B cell (primary cell): ENCODE measurements around the gene SYNE1. TPM values are rescaled to one million over a fixed set of nuclear protein-coding genes. Genes with fewer than 3 reads are reported as not detected.
A peak's percentile ranks its signal among the peaks of the same experiment; 100 is the strongest.

Experiments used
- ATAC-seq: fragments of 200-7000 bp; cut with Tn5 transposase; one replicate; pipeline ENCODE4 v1.10.0; 2021; ENCODE audit warnings: low read depth, mild to moderate bottlenecking, moderate number of reproducible peaks, moderate library complexity
- CTCF ChIA-PET: fragments of 350-600 bp; sonication (Branson Sonifier 250); formaldehyde crosslinking; loops from one replicate; lab custom pipeline; 2021; ENCODE audit warnings: antibody characterized with exemption, inconsistent platforms; lab: Charles Lee
- POLR2A ChIA-PET: fragments of 350-600 bp; sonication (Branson Sonifier 250); formaldehyde crosslinking; loops from one replicate; lab custom pipeline; 2021; ENCODE audit warnings: antibody characterized with exemption; lab: Charles Lee
- DNase-seq: peaks from one replicate; pipeline ENCODE4 v3.0.0; 2013
- H2AFZ ChIP-seq: 2 replicates; pipeline ENCODE4 v1.6.1; 2012; ENCODE audit warnings: mild to moderate bottlenecking, low read depth, low read length; ENCODE audit not compliant: insufficient read depth, poor library complexity, severe bottlenecking
- H3K27ac ChIP-seq, 2 donors: 1 replicate in 1 of 2; 2 replicates in 1 of 2; pipeline ENCODE4 v1.5.1; 2012 to 2013; ENCODE audit warnings: low read length in 2 of 2, mild to moderate bottlenecking in 2 of 2, moderate library complexity in 1 of 2
- H3K27me3 ChIP-seq, 4 experiments: fragments of 200-600 bp in 1 of 4; sonication (generic) in 1 of 4; replicated peaks in 1 of 4; 1 replicate in 2 of 4; 2 replicates in 2 of 4; pipeline versions ENCODE4 v1.6.1 to v1.7.0; 2013 to 2016; ENCODE audit warnings: low read length in 3 of 4, mild to moderate bottlenecking in 2 of 4, mixed read lengths in 1 of 4, moderate library complexity in 1 of 4; ENCODE audit not compliant: insufficient read depth in 4 of 4, control insufficient read depth in 3 of 4; ENCODE audit errors: control extremely low read depth in 1 of 4
- H3K36me3 ChIP-seq, 2 experiments: replicated peaks in 1 of 2; 1 replicate in 1 of 2; 2 replicates in 1 of 2; pipeline versions ENCODE4 v1.6.1 to v1.7.1; 2013; ENCODE audit warnings: low read length in 1 of 2; ENCODE audit not compliant: insufficient read depth in 2 of 2, control insufficient read depth in 1 of 2; ENCODE audit errors: control extremely low read depth in 1 of 2, extremely low read depth in 1 of 2
- H3K4me1 ChIP-seq, 2 donors: fragments of 200-600 bp in 1 of 2; sonication (generic) in 1 of 2; 1 replicate in 1 of 2; 2 replicates in 1 of 2; pipeline versions ENCODE4 v1.5.1 to v1.6.1; 2013 to 2017; ENCODE audit warnings: low read length in 2 of 2; ENCODE audit not compliant: control insufficient read depth in 2 of 2, insufficient read depth in 2 of 2
- H3K4me2 ChIP-seq: replicated peaks from 2 replicates; pipeline ENCODE3; 2012; ENCODE audit warnings: mild to moderate bottlenecking, low read depth, low read length; ENCODE audit not compliant: poor library complexity, severe bottlenecking
- H3K4me3 ChIP-seq, 5 experiments: fragments of 200-600 bp in 1 of 5; sonication (generic) in 1 of 5; 1 replicate in 3 of 5; 2 replicates in 2 of 5; pipeline versions ENCODE4 v1.5.1 to v1.7.0; 2011 to 2016; ENCODE audit warnings: low read length in 4 of 5, mild to moderate bottlenecking in 4 of 5, low read depth in 2 of 5, control low read depth in 1 of 5, moderate library complexity in 1 of 5; ENCODE audit not compliant: insufficient read depth in 1 of 5; ENCODE audit errors: control extremely low read depth in 1 of 5, extremely low read depth in 1 of 5
- H3K79me2 ChIP-seq: fragments of 200-600 bp; sonication (generic); one replicate; pipeline ENCODE4 v1.6.0; 2016; ENCODE audit warnings: low read length; ENCODE audit not compliant: control insufficient read depth, insufficient read depth
- H3K9ac ChIP-seq: fragments of 200-600 bp; sonication (generic); 2 replicates; pipeline ENCODE4 v1.6.1; 2017; ENCODE audit warnings: mild to moderate bottlenecking, low read length, moderate library complexity
- H3K9me3 ChIP-seq, 3 donors: one replicate each; pipeline versions ENCODE4 v1.6.1 to v1.7.1; 2013; ENCODE audit warnings: low read length in 2 of 3; ENCODE audit not compliant: control insufficient read depth in 2 of 3, insufficient read depth in 1 of 3; ENCODE audit errors: control extremely low read depth in 1 of 3
- H4K20me1 ChIP-seq: 2 replicates; pipeline ENCODE4 v1.6.0; 2012; ENCODE audit warnings: mild to moderate bottlenecking, low read length; ENCODE audit not compliant: insufficient read depth, control insufficient read depth, poor library complexity, severe bottlenecking
- H3K27ac Mint-ChIP-seq: one replicate; pipeline ENCODE4 v1.8.0; 2021; ENCODE audit warnings: mixed read lengths
- H3K27me3 Mint-ChIP-seq: one replicate; pipeline ENCODE4 v1.8.0; 2021; ENCODE audit warnings: mixed read lengths
- H3K4me1 Mint-ChIP-seq: one replicate; pipeline ENCODE4 v1.8.0; 2021; ENCODE audit warnings: mixed read lengths
- H3K4me3 Mint-ChIP-seq: one replicate; pipeline ENCODE4 v1.8.0; 2021; ENCODE audit warnings: mixed read lengths
- H3K9me3 Mint-ChIP-seq: one replicate; pipeline ENCODE4 v1.8.0; 2022; ENCODE audit warnings: mixed read lengths; ENCODE audit not compliant: insufficient read depth
- EZH2 ChIP-seq: IDR thresholded peaks from 2 replicates; pipeline ENCODE4 v1.6.1; 2012; ENCODE audit warnings: borderline replicate concordance, low read depth, mild to moderate bottlenecking, moderate library complexity, low read length; ENCODE audit not compliant: insufficient read depth, poor library complexity, severe bottlenecking
- WGBS: methylation state at CpG from one replicate; pipeline ENCODE4 v1.1.5; 2013; ENCODE audit warnings: missing lambda C conversion rate; ENCODE audit not compliant: insufficient coverage; 5-methylcytosine and 5-hydroxymethylcytosine counted together
- intact Hi-C: fragments of 100-400 bp; cut with micrococcal nuclease; formaldehyde crosslinking; loops from one replicate; pipeline ENCODE4 v1.10.0; 2022
- polyA plus RNA-seq: library from polyadenylated mRNA; depleted of rRNA; stranded (reverse); fragments of >200 nt; gene quantifications from 2 replicates; pipeline ENCODE4 v1.2.3, GENCODE V29; 2012
- total RNA-seq, 2 donors: library from RNA; stranded (reverse); fragments of 120-200 nt in 1 of 2; gene quantifications; 1 replicate in 1 of 2; 2 replicates in 1 of 2; pipeline versions ENCODE4 v1.2.3 to v1.2.4, GENCODE V29; 2013 to 2022
- TF ChIP-seq, protein P1 (sequence below): fragments of 200-600 bp; IDR thresholded peaks from one replicate; pipeline ENCODE4 v1.8.0; 2022; ENCODE audit warnings: antibody characterized with exemption, mild to moderate bottlenecking

Gene SYNE1
- total and polyA plus RNA-seq, 2 donors (not counting 1 experiment from before 2014, with no cell fraction given) = 49.2 to 108 TPM

DNA sequence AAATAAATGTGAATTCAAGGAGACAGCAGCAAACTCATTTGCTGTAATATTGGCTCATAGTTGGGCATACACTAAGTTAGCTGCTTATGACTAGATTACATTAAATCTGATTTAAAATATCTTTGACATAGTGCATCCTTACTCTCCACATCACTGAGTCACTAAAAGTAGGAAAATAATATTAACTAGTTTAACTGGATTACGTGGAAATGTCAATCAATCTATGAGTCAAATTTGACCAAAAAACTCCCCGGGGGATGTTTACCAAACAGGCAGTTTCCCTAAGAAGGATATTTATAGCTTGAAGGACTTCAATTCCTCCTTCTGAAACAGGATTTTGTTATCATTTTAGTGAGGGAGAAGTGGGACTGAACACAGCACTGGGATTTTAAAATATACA is 463.2 kb downstream of the SYNE1 start:
- peaks cover 0 to 6% (median 3%) of the 10 kb centered on the region in 3 donors for H3K9me3 ChIP-seq
- POLR2A ChIA-PET = no interaction called here
- no peaks in the 10 kb centered on the region for H3K27me3 ChIP-seq
- H3K27me3 Mint-ChIP-seq = no peaks in the 10 kb centered on the region
- CTCF ChIA-PET = no interaction called here
- peak overlapping the region in 1 of 2 donors; percentile 6 for H3K27ac ChIP-seq
- H3K4me2 ChIP-seq = no peak overlapping the region
- no peak for TF ChIP-seq EZH2
- TF ChIP-seq, protein P1, sequence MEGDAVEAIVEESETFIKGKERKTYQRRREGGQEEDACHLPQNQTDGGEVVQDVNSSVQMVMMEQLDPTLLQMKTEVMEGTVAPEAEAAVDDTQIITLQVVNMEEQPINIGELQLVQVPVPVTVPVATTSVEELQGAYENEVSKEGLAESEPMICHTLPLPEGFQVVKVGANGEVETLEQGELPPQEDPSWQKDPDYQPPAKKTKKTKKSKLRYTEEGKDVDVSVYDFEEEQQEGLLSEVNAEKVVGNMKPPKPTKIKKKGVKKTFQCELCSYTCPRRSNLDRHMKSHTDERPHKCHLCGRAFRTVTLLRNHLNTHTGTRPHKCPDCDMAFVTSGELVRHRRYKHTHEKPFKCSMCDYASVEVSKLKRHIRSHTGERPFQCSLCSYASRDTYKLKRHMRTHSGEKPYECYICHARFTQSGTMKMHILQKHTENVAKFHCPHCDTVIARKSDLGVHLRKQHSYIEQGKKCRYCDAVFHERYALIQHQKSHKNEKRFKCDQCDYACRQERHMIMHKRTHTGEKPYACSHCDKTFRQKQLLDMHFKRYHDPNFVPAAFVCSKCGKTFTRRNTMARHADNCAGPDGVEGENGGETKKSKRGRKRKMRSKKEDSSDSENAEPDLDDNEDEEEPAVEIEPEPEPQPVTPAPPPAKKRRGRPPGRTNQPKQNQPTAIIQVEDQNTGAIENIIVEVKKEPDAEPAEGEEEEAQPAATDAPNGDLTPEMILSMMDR = no peak
- peaks cover 0 to 2% of the 10 kb centered on the region in 2 donors for H3K4me1 ChIP-seq
- H2AFZ ChIP-seq = no peak overlapping the region
- ATAC-seq (no peak), DNase-seq (no peak)
- no peak overlapping the region for H3K4me3 ChIP-seq
- no peak overlapping the region for H3K27ac Mint-ChIP-seq
- H3K4me1 Mint-ChIP-seq = peaks cover 17% of the 10 kb centered on the region
- intact Hi-C loops = no loop called here
- peaks cover 33 to 61% of the 10 kb centered on the region in 2 experiments for H3K36me3 ChIP-seq
- peaks cover 22% of the 10 kb centered on the region for H3K79me2 ChIP-seq
- H3K9ac ChIP-seq = no peak overlapping the region
- peaks cover 6% of the 10 kb centered on the region for H3K9me3 Mint-ChIP-seq
- H3K4me3 Mint-ChIP-seq = no peak overlapping the region
- no CpG with 5 or more reads among the region's 2 CpGs for WGBS
- no peaks in the 10 kb centered on the region for H4K20me1 ChIP-seq

DNA sequence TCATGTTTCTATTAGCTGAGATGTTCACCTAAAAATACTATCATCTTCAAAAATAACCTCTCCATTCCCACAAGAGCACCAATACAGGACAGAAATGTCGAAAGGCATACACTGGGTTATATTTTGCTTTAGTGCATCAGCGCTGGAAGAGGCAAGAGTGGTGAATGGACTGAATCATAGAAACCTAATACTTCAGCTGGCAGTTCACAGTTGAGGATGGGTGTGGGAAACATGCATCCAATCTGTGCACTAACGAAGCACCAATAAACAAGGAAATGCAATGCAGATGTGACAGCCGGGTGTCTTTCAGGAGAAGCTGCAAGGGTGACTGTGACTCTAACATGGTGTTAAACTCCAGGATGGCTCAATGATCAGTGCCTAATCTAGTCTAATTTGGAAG is 463.8 kb downstream of the SYNE1 start:
- H3K27ac ChIP-seq = peak overlapping the region in 1 of 2 donors; percentile 6
- POLR2A ChIA-PET = no interaction called here
- ATAC-seq = no peak

More for the DNA sequence above, 463.8 kb downstream of the SYNE1 start:
- Histone ChIP-seq H3K79me2 (peaks cover 19% of the 10 kb centered on the region), H3K4me3 (no peak overlapping the region), H3K9me3 (peaks cover 0 to 6% (median 3%) of the 10 kb centered on the region in 3 donors), H3K36me3 (peaks cover 33 to 60% of the 10 kb centered on the region in 2 experiments), H4K20me1 (no peaks in the 10 kb centered on the region), H3K9ac (no peak overlapping the region), H2AFZ (no peak overlapping the region), H3K4me2 (no peak overlapping the region), H3K4me1 (peaks cover 0 to 2% of the 10 kb centered on the region in 2 donors), H3K27me3 (no peaks in the 10 kb centered on the region)
- CTCF ChIA-PET = interaction anchor here (1.4 kb wide), 1 partner anchor 12 kb away, joined by 4 read pairs; no protein-coding TSS in a partner anchor
- Mint-ChIP-seq H3K4me1 (peaks cover 21% of the 10 kb centered on the region), H3K27ac (no peak overlapping the region), H3K27me3 (no peaks in the 10 kb centered on the region), H3K9me3 (peaks cover 6% of the 10 kb centered on the region), H3K4me3 (no peak overlapping the region)
- 100% methylated on average over 2 of the region's 4 CpGs for WGBS
- TF ChIP-seq, protein P1 = no peak
- no peak for TF ChIP-seq EZH2
- no peak for DNase-seq
- intact Hi-C loops = no loop called here
